Aorta (tissue), 5 donors: ENCODE data around the gene ALG6. TPM values are rescaled to one million over a fixed set of nuclear protein-coding genes. Genes with fewer than 3 reads are reported as not detected.
"Not testable (repeated sequence)": the region's sequence is repeated elsewhere in the genome, so short reads cannot be mapped to it uniquely, and the experiment has no call there.

Experiments used
- ATAC-seq: fragments of 200-7000 bp; cut with Tn5 transposase; one replicate; pipeline ENCODE4 v1.9.1; 2022; ENCODE audit warnings: moderate library complexity; ENCODE audit not compliant: low FRiP score
- DNase-seq, 2 donors: peaks; one replicate each; pipeline ENCODE4 v3.0.0-alpha.2; 2020
- H3K27ac ChIP-seq, 2 donors: one replicate each; pipeline ENCODE4 v1.5.1; 2013; ENCODE audit warnings: low read length in 2 of 2, mild to moderate bottlenecking in 2 of 2, moderate library complexity in 2 of 2, control low read depth in 1 of 2, inconsistent platforms in 1 of 2, low read depth in 1 of 2
- H3K27me3 ChIP-seq, 2 donors: one replicate each; pipeline ENCODE4 v1.6.1; 2013; ENCODE audit warnings: control low read depth in 1 of 2, low read length in 1 of 2, mild to moderate bottlenecking in 1 of 2, moderate library complexity in 1 of 2; ENCODE audit not compliant: insufficient read depth in 2 of 2, control insufficient read depth in 1 of 2
- H3K36me3 ChIP-seq, 2 donors: one replicate each; pipeline ENCODE4 v1.6.1; 2013; ENCODE audit warnings: control low read depth in 1 of 2, low read length in 1 of 2, mild to moderate bottlenecking in 1 of 2; ENCODE audit not compliant: insufficient read depth in 2 of 2, control insufficient read depth in 1 of 2
- H3K4me1 ChIP-seq, 2 donors: one replicate each; pipeline ENCODE4 v1.6.1; 2013; ENCODE audit warnings: low read length in 2 of 2, control low read depth in 1 of 2, mild to moderate bottlenecking in 1 of 2, moderate library complexity in 1 of 2; ENCODE audit not compliant: insufficient read depth in 2 of 2, control insufficient read depth in 1 of 2
- H3K4me3 ChIP-seq, 2 donors: one replicate each; pipeline ENCODE4 v1.5.1; 2013; ENCODE audit warnings: low read length in 2 of 2, control low read depth in 1 of 2, mild to moderate bottlenecking in 1 of 2
- H3K9me3 ChIP-seq: one replicate; pipeline ENCODE4 v1.6.1; 2013; ENCODE audit warnings: mild to moderate bottlenecking, low read length; ENCODE audit not compliant: control insufficient read depth
- WGBS, 2 donors: extraction: QIAGEN DNeasy Blood & Tissue Kit; methylation state at CpG; one replicate each; pipeline ENCODE4 v1.1.7; 2013; 5-methylcytosine and 5-hydroxymethylcytosine counted together
- intact Hi-C, 2 donors: fragments of 100-400 bp; cut with DNase I; formaldehyde crosslinking; loops; one replicate each; pipeline versions ENCODE4 v1.14.2 to v1.15.0; 2022
- polyA plus RNA-seq, 2 donors: library from polyadenylated mRNA; stranded (reverse); fragments of 200-250 nt; gene quantifications; one replicate each; pipeline ENCODE4 v1.2.3, GENCODE V29; 2013
- total RNA-seq, 2 donors: library from RNA; stranded (reverse); fragmentation: NEBNext Ultra II Directional; extraction: Animal tissue kit (Norgen Biotek cat#: 25700); gene quantifications; one replicate each; pipeline ENCODE4 v1.2.1, GENCODE V29; 2021
- donor health status: healthy with polysubstance abuse.
- donor health status: Bipolar disorder and iron deficiency.
- donor health status: DM: no; HTN: no; CAD: no.
- donor health status: DM: no; HTN: no; CAD: no.
- donor health status: DM: yes; HTN: yes; CAD: no.

The ALG6 gene
- total and polyA plus RNA-seq, 4 donors, result 2.4 to 11.0 (median 8.4) TPM

GRCh38 chr1:63356234-63356633 lies 11.2 kb upstream of the ALG6 start:
- H3K4me3 ChIP-seq, H3K4me1 ChIP-seq, intact Hi-C loops, H3K36me3 ChIP-seq, H3K27ac ChIP-seq, H3K9me3 ChIP-seq, ATAC-seq, DNase-seq, H3K27me3 ChIP-seq: not testable (repeated sequence)
- 83 to 96% methylated on average over 2 of the region's 2 CpGs for WGBS, 2 donors

- H3K4me1 ChIP-seq, result no peaks in the 10 kb centered on the region
- 83% methylated on average over 5 of the region's 5 CpGs for WGBS, 2 donors
- ATAC-seq (no peak), DNase-seq (no peak)
- H3K4me3 ChIP-seq, result no peak overlapping the region
- peaks cover 0 to 2% of the 10 kb centered on the region in 2 donors for H3K27me3 ChIP-seq
- intact Hi-C loops, result no loop called here
- no peaks in the 10 kb centered on the region for H3K36me3 ChIP-seq
- H3K9me3 ChIP-seq, result no peaks in the 10 kb centered on the region
- H3K27ac ChIP-seq, result no peak overlapping the region
Measured at GRCh38 chr1:63359561-63359960, 7.9 kb upstream of the ALG6 start.

- no peak for DNase-seq
- intact Hi-C loops, result no loop called here
- H3K4me1 ChIP-seq, result no peaks in the 10 kb centered on the region
- H3K27ac ChIP-seq, result no peak overlapping the region
- no peaks in the 10 kb centered on the region for H3K36me3 ChIP-seq
- 69 to 82% methylated on average over 1 of the region's 1 CpG for WGBS, 2 donors
- no peak for ATAC-seq
- H3K4me3 ChIP-seq, result no peak overlapping the region
- H3K9me3 ChIP-seq, result no peaks in the 10 kb centered on the region
- peaks cover 0 to 2% of the 10 kb centered on the region in 2 donors for H3K27me3 ChIP-seq
Measured at GRCh38 chr1:63362073-63362472, 5.4 kb upstream of the ALG6 start.

- no peaks in the 10 kb centered on the region for H3K36me3 ChIP-seq
- no peaks in the 10 kb centered on the region for H3K9me3 ChIP-seq
- no peak overlapping the region for H3K27ac ChIP-seq
- WGBS, 2 donors, result 82 to 83% methylated on average over 1 of the region's 1 CpG
- DNase-seq, result no peak
- intact Hi-C loops, result no loop called here
- ATAC-seq, result no peak
- no peaks in the 10 kb centered on the region for H3K4me1 ChIP-seq
- H3K27me3 ChIP-seq, result peaks cover 0 to 2% of the 10 kb centered on the region in 2 donors
- H3K4me3 ChIP-seq, result no peak overlapping the region
Measured at GRCh38 chr1:63362578-63362977, 4.8 kb upstream of the ALG6 start.

- no peak for ATAC-seq
- no peak overlapping the region for H3K4me3 ChIP-seq
- DNase-seq, result no peak
- H3K27me3 ChIP-seq, result peaks cover 0 to 2% of the 10 kb centered on the region in 2 donors
- no peak overlapping the region for H3K27ac ChIP-seq
- no peaks in the 10 kb centered on the region for H3K4me1 ChIP-seq
- H3K9me3 ChIP-seq, result no peaks in the 10 kb centered on the region
- 86 to 87% methylated on average over 5 of the region's 5 CpGs for WGBS, 2 donors
- H3K36me3 ChIP-seq, result no peaks in the 10 kb centered on the region
- intact Hi-C loops, result no loop called here
Measured at GRCh38 chr1:63363014-63363413, 4.4 kb upstream of the ALG6 start.

- H3K9me3 ChIP-seq, result no peaks in the 10 kb centered on the region
- H3K4me1 ChIP-seq, result no peaks in the 10 kb centered on the region
- 82 to 87% methylated on average over 7 of the region's 7 CpGs for WGBS, 2 donors
- H3K4me3 ChIP-seq, result peak overlapping the region in 1 of 2 donors; percentile 47
- H3K27ac ChIP-seq, result no peak overlapping the region
- H3K27me3 ChIP-seq, result peaks cover 0 to 2% of the 10 kb centered on the region in 2 donors
- DNase-seq (no peak), ATAC-seq (no peak)
- H3K36me3 ChIP-seq, result no peaks in the 10 kb centered on the region
- intact Hi-C loops, result no loop called here
Measured at GRCh38 chr1:63366908-63367214, 566 bp upstream of the ALG6 start.

- no peaks in the 10 kb centered on the region for H3K36me3 ChIP-seq
- ATAC-seq, result no peak
Measured at GRCh38 chr1:63368131-63368530, 704 bp downstream of the ALG6 start.

GRCh38 chr1:63379583-63379982 lies 12.2 kb downstream of the ALG6 start:
- WGBS, 2 donors, result 90 to 92% methylated on average over 2 of the region's 2 CpGs
- Histone ChIP-seq H3K27me3 (no peaks in the 10 kb centered on the region), H3K36me3 (peaks cover 0 to 2% of the 10 kb centered on the region in 2 donors), H3K4me3 (no peak overlapping the region), H3K4me1 (no peaks in the 10 kb centered on the region), H3K9me3 (no peaks in the 10 kb centered on the region), H3K27ac (no peak overlapping the region)
- intact Hi-C loops, result no loop called here
- no peak for ATAC-seq
- DNase-seq, result no peak

More at GRCh38 chr1:63368131-63368530, 704 bp downstream of the ALG6 start:
- peak overlapping the region; percentile 47 to 65 for H3K4me3 ChIP-seq
- intact Hi-C loops, result no loop called here
- H3K9me3 ChIP-seq, result no peaks in the 10 kb centered on the region
- WGBS, 2 donors, result 2 to 3% methylated on average over 10 of the region's 10 CpGs
- H3K4me1 ChIP-seq, result no peaks in the 10 kb centered on the region
- no peaks in the 10 kb centered on the region for H3K27me3 ChIP-seq
- no peak for DNase-seq
- H3K27ac ChIP-seq, result peak overlapping the region in 1 of 2 donors; percentile 45

GRCh38 chr1:63381741-63382140 lies 14.3 kb downstream of the ALG6 start:
- 71 to 85% methylated on average over 1 of the region's 1 CpG for WGBS, 2 donors
- intact Hi-C loops, result no loop called here
- Histone ChIP-seq H3K36me3 (peaks cover 0 to 2% of the 10 kb centered on the region in 2 donors), H3K9me3 (no peaks in the 10 kb centered on the region), H3K27me3 (no peaks in the 10 kb centered on the region), H3K4me3 (no peak overlapping the region), H3K27ac (no peak overlapping the region), H3K4me1 (no peaks in the 10 kb centered on the region)
- ATAC-seq, result no peak
- no peak for DNase-seq
